Muscle layer of colon (tissue), 2 donors: ENCODE results near the gene DDIAS.

Experiments
- H3K27ac ChIP-seq: one replicate; pipeline ENCODE4 v1.7.0; 2013; ENCODE audit warnings: low read depth, mild to moderate bottlenecking, low read length, moderate library complexity
- H3K27me3 ChIP-seq, 2 donors: one replicate each; pipeline ENCODE4 v1.7.0; 2013; ENCODE audit warnings: low read length in 2 of 2, mild to moderate bottlenecking in 2 of 2; ENCODE audit not compliant: insufficient read depth in 2 of 2, control insufficient read depth in 1 of 2
- H3K36me3 ChIP-seq: one replicate; pipeline ENCODE4 v1.7.0; 2013; ENCODE audit warnings: mild to moderate bottlenecking, low read length; ENCODE audit not compliant: insufficient read depth
- H3K4me1 ChIP-seq: one replicate; pipeline ENCODE4 v1.7.0; 2013; ENCODE audit warnings: mild to moderate bottlenecking, low read length; ENCODE audit not compliant: insufficient read depth
- H3K4me3 ChIP-seq, 2 donors: one replicate each; pipeline ENCODE4 v1.7.0; 2013; ENCODE audit warnings: low read length in 2 of 2, low read depth in 1 of 2, mild to moderate bottlenecking in 1 of 2, moderate library complexity in 1 of 2
- H3K9ac ChIP-seq: one replicate; pipeline ENCODE4 v1.7.0; 2013; ENCODE audit warnings: low read length
- H3K9me3 ChIP-seq: one replicate; pipeline ENCODE4 v1.7.0; 2013; ENCODE audit warnings: mild to moderate bottlenecking, low read length
- donor health status: abdominal sarcoma.
- donor health status: Adenocarcinoma of cecum.

DDIAS gene

DNA sequence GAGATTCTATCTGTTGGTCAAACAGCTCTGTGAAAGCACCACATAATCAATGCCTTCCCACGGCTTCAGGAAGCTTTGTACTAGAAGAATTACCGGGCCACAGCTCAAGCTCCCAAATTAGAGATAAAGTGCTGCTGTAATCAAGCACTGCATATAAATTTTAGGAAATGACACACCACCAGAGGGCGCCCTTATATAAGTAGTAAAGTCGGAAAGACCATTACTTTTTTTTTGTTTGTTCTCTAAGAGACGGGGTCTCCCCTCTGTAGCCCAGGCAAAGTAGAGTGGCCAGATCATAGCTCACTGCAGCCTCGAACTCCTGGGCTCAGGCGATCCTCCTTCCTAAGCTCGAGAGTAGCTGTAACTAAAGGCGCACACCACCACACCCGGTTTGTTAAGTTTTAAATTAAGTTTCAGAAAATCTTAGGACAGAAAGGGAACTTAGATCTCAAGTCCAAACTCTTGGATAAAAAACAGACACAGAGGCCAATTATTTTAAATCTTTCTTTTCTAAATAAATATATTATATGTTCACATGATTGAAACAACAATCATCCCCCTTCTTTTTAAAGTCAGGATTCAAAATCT is 33.9 kb upstream of the DDIAS start:
- Histone ChIP-seq H3K27ac (no peak overlapping the region), H3K9me3 (no peaks in the 10 kb centered on the region), H3K9ac (no peak overlapping the region), H3K36me3 (no peaks in the 10 kb centered on the region), H3K4me1 (peaks cover 30% of the 10 kb centered on the region), H3K27me3 (no peaks in the 10 kb centered on the region), H3K4me3 (peak overlapping the region in 1 of 2 donors; percentile 42)

DNA sequence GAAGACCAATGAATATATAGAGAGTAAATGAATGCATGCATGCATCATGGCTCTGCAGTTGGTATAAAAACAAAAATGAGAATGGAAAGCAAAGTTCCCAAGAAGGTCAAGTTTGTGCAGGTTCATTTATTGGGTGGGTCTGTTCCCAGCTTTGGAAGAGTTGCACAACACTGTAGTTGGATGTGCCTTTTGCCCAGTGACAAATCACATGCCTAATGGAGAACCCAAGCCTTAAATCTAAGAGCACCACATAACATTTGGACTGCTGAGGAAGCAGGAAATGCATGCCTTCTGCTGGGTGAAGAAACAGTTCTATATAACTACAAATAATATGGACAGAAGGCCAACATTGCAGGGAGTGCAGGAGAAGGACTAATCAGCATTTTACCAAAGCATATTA is 31.9 kb upstream of the DDIAS start:
- Histone ChIP-seq H3K4me1 (peaks cover 23% of the 10 kb centered on the region), H3K36me3 (no peaks in the 10 kb centered on the region), H3K9me3 (no peaks in the 10 kb centered on the region), H3K4me3 (no peak overlapping the region), H3K9ac (no peak overlapping the region), H3K27me3 (no peaks in the 10 kb centered on the region), H3K27ac (no peak overlapping the region)

DNA sequence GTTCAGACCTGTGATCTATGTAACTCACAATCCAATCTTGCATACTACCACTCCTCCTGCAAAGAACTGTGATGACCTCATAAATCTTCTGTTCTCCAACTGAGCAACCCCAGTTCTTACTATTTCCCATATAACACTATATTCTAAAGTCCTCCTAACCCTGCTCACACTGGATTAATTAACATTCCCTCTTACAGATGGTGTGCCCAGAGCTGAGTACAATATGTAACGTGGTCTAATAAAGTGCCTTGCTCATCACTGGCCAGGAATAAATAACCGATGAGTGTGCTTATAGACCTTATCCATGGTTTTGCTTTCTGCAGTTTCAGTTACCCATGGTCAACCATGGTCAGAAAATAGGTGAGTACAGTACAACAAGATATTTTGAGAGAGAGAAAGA is 29.9 kb upstream of the DDIAS start:
- H3K36me3 ChIP-seq: no peaks in the 10 kb centered on the region
- H3K27me3 ChIP-seq: no peaks in the 10 kb centered on the region
- H3K9me3 ChIP-seq: no peaks in the 10 kb centered on the region
- no peak overlapping the region for H3K27ac ChIP-seq
- peaks cover 20% of the 10 kb centered on the region for H3K4me1 ChIP-seq
- H3K9ac ChIP-seq: no peak overlapping the region
- H3K4me3 ChIP-seq: no peak overlapping the region

DNA sequence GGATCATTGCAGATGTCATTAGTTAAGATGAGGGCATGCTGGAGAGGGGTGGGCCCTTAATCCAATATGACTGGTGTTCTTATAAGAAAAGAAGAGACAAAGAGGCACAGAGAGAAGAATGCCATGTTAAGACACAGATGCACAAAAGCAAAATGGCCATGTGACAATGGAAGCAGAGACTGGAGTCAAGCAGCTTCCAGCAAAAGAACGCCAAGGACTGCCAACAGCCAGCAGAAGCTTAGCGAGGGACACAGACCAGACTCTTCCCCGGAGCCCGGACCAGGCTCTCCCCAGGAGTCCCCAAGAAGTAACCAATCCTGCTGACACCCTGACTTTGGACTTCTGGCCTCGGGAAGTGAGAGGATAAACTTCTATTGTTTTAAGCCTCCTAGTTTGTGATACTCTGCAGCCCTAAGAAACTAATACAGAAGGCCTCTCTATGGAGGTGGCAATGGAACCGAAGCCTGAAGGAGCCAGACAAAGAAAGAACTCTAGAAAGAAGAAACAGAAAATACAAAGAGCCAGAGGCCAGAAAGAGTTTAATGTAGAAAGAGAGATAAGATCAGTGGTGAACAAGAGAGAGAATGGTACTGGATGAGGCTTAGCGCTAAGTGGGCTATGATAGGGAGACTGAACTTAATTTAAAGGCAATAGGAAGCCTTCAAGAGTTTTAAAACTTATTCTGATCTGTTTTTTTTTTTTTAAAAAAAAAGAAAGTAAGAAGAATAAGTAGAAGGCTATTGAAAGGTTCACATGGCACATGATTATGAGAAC is 29.0 kb upstream of the DDIAS start:
- no peaks in the 10 kb centered on the region for H3K36me3 ChIP-seq
- H3K4me1 ChIP-seq: peaks cover 15% of the 10 kb centered on the region

GRCh38 chr11:82873919-82874333 is 27.6 kb upstream of the DDIAS start:
- H3K27me3 ChIP-seq: no peaks in the 10 kb centered on the region
- H3K4me3 ChIP-seq: no peak overlapping the region
- H3K36me3 ChIP-seq: no peaks in the 10 kb centered on the region
- no peak overlapping the region for H3K27ac ChIP-seq
- H3K9ac ChIP-seq: no peak overlapping the region
- H3K9me3 ChIP-seq: no peaks in the 10 kb centered on the region
- peaks cover 13% of the 10 kb centered on the region for H3K4me1 ChIP-seq

More for the DNA sequence above, 29.0 kb upstream of the DDIAS start:
- no peaks in the 10 kb centered on the region for H3K27me3 ChIP-seq
- no peak overlapping the region for H3K4me3 ChIP-seq
- H3K9ac ChIP-seq: no peak overlapping the region
- H3K9me3 ChIP-seq: no peaks in the 10 kb centered on the region
- H3K27ac ChIP-seq: no peak overlapping the region

GRCh38 chr11:82874646-82875523 is 26.7 kb upstream of the DDIAS start:
- Histone ChIP-seq H3K4me3 (no peak overlapping the region), H3K27ac (no peak overlapping the region), H3K4me1 (peaks cover 7% of the 10 kb centered on the region), H3K36me3 (no peaks in the 10 kb centered on the region), H3K27me3 (no peaks in the 10 kb centered on the region), H3K9ac (no peak overlapping the region), H3K9me3 (no peaks in the 10 kb centered on the region)

DNA sequence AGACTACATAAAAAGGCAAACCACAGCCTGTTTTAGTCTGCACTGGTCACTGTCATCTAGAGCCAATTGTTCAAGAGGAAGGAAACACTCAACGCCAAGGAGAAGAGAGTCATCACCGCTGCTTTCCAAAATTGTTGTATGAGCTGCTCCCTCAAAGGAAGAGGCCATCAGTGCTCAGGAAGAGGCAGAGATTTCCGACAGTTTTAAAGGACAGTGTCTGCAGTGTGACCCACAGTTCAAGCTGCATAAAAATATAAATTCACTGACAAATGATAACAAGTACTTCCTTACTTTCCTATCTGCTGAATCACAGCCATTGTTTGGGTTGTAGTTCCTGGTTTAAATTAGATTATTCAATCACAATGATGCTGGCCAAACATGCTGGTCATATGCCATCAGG is 17.7 kb upstream of the DDIAS start:
- Histone ChIP-seq H3K9me3 (no peaks in the 10 kb centered on the region), H3K4me1 (peaks cover 6% of the 10 kb centered on the region), H3K27me3 (no peaks in the 10 kb centered on the region), H3K27ac (no peak overlapping the region), H3K9ac (no peak overlapping the region), H3K36me3 (no peaks in the 10 kb centered on the region), H3K4me3 (no peak overlapping the region)

DNA sequence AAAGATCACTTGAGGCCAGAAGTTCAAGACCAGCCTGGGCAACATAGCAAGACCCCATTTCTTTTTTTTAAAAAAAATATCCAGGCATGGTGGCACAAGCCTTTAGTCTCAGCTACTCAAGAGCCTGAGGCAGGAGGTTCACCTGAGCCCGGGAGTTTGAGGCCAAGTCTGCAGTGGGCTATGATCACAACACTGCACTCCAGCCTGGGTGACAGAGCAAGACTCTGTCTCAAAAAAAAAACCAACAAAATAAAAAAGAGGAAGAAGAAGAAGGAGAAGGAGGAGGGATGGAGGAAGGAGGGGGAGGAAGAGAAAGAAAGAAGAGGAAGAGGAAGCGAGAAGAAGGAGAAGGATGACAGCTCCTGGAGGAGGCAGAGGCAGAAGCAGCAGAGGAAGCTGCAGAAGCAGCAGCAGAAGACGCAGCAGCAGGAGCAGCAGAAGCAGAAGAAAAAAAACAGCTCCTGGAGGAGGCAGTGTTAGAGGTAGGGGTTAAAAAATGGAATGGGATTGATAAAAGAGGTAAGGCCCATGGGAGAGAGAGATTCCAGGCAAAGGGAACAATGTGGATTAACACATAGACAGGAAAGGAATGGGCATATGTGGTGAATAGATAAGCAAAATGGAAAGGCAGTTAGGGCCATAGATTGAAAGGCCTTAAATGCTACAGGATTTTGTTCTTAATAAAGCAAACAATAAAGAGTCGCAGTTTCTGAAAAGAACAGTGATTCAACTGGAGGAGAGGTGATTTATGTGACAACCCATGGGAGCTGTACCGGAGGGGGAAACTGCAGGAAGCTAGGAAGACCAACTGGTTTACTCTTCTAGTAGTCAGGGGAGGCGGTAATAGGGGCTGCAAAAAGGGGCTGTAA is 12.2 kb upstream of the DDIAS start:
- H3K4me3 ChIP-seq: no peak overlapping the region
- H3K4me1 ChIP-seq: no peaks in the 10 kb centered on the region
- H3K27me3 ChIP-seq: no peaks in the 10 kb centered on the region
- H3K9me3 ChIP-seq: no peaks in the 10 kb centered on the region
- H3K27ac ChIP-seq: no peak overlapping the region
- H3K9ac ChIP-seq: no peak overlapping the region
- H3K36me3 ChIP-seq: no peaks in the 10 kb centered on the region

DNA sequence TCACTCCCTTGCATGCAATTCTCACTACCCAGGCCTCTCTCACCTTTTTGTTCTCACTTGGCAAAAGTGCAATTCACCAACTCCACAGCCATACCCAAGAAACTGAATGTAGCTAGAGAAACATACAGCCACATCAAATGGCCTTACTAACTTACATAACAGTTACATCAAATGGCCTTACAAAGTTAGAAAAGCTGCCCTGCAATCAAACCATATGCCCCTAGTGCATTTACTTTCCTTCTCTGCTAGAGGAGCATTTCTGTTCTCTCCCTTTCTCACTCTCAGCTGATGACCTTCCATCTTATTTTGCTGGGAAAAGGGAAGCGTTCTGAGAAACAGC is 11.6 kb upstream of the DDIAS start:
- no peaks in the 10 kb centered on the region for H3K27me3 ChIP-seq
- H3K9me3 ChIP-seq: no peaks in the 10 kb centered on the region
- no peak overlapping the region for H3K9ac ChIP-seq
- H3K4me1 ChIP-seq: no peaks in the 10 kb centered on the region
- no peak overlapping the region for H3K27ac ChIP-seq
- no peaks in the 10 kb centered on the region for H3K36me3 ChIP-seq
- H3K4me3 ChIP-seq: no peak overlapping the region

DNA sequence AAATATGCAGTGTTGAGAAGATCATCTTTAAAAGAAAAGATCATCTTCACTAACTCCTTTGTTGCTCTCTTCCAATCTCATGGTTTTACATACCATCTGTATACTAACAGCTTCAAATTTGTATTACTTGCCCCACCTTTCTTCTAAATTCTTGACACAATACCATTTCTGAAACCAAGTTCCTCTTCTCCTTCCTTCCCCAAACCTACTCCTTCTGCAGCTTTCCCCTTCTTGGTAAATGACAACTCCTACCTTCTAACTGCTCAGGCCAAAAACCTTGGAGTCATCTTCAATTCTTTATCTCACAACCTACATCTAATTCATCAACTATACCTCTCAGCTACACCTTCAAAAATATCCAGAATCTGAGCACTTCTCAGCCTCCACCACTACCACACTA is 10.6 kb upstream of the DDIAS start:
- no peaks in the 10 kb centered on the region for H3K36me3 ChIP-seq
- H3K9me3 ChIP-seq: no peaks in the 10 kb centered on the region
- H3K27ac ChIP-seq: no peak overlapping the region
- H3K4me1 ChIP-seq: no peaks in the 10 kb centered on the region
- no peaks in the 10 kb centered on the region for H3K27me3 ChIP-seq
- H3K4me3 ChIP-seq: no peak overlapping the region
- no peak overlapping the region for H3K9ac ChIP-seq

DNA sequence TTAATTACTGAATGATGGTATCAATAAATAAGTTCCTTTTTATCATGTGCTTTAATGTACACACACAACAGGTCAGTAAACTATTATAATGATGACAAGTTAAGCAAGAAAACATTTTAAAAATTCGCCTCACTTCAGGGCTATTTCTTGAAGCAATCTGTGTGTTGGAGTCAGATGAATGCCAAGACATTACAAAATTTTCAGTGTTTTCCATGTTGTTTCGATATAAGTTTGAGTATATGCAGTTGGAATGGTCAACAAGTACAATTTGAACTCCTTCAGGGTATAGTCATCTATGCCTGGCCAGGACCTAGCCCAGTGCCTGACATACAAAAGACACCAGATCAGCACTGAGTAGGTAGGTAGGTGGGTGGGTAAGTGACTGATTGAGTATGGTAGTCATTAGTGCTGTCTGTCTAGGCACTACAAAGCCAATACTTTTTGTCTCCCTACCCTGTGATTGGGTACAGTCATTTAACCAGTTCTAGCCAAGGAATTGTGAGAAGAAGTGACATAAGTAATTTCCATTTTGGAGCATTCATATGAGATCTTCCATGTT is 8.8 kb upstream of the DDIAS start:
- H3K4me3 ChIP-seq: no peak overlapping the region
- H3K4me1 ChIP-seq: peaks cover 3% of the 10 kb centered on the region
- no peaks in the 10 kb centered on the region for H3K9me3 ChIP-seq
- no peaks in the 10 kb centered on the region for H3K36me3 ChIP-seq
- H3K27ac ChIP-seq: no peak overlapping the region
- H3K27me3 ChIP-seq: no peaks in the 10 kb centered on the region
- no peak overlapping the region for H3K9ac ChIP-seq
